Measurements from ENCODE around the gene SNAP91. TPM values are rescaled to one million over a fixed set of nuclear protein-coding genes. Genes with fewer than 3 reads are reported as not detected.

The SNAP91 gene
- polyA plus RNA-seq, 1 donor (not counting 4 experiments of a cell fraction or from before 2014, with no cell fraction given): not detected

DNA sequence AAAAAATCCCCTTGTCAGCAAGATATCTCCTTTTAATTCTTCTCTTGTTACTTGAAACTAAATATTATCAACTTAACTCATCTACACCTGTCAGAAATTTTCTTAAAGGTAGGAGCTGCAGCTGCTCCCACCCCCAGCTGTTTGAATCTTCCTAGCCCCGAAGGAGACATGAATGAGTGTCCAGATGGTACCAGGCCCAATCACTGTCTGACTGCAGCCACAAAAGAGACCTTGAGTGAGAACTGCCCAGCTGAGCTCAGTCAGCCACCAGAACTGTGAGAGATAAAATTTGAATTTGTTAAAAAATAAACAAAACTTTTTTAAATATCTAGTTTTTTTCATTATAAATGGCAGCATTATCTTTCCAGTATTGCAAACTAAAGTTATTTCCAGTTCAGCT lies 111.8 kb downstream of the SNAP91 start:
- H3K9ac ChIP-seq (ENCODE audit: control insufficient read depth, extremely low read depth, insufficient read depth, low read length): no peak overlapping the region
- dilution Hi-C loops (cut with MboI; ENCODE audit: extremely low pct_ligation_motif_present, low sequenced_read_pairs): no loop called here
- H4K20me1 ChIP-seq (ENCODE audit: control insufficient read depth, extremely low read depth, insufficient read depth, low read length): no peaks in the 10 kb centered on the region
- no peak overlapping the region for H2AFZ ChIP-seq (ENCODE audit: control insufficient read depth, low read length)
- H3K36me3 ChIP-seq (ENCODE audit: control insufficient read depth in 2 of 2, extremely low read depth in 1 of 2, insufficient read depth in 2 of 2, low read length in 2 of 2): no peaks in the 10 kb centered on the region
- H3K9me1 ChIP-seq (ENCODE audit: control insufficient read depth, extremely low read depth, insufficient read depth, low read length): no peaks in the 10 kb centered on the region
- H3K27ac ChIP-seq (ENCODE audit: control insufficient read depth, insufficient read depth, low read length): no peak overlapping the region
- H3K4me1 ChIP-seq (ENCODE audit: control insufficient read depth, extremely low read depth, insufficient read depth, low read length): no peaks in the 10 kb centered on the region
- TF ChIP-seq EZH2 (IDR thresholded peaks at IDR 0.05; ENCODE audit: low read length): no peak
- TF ChIP-seq, protein P1, sequence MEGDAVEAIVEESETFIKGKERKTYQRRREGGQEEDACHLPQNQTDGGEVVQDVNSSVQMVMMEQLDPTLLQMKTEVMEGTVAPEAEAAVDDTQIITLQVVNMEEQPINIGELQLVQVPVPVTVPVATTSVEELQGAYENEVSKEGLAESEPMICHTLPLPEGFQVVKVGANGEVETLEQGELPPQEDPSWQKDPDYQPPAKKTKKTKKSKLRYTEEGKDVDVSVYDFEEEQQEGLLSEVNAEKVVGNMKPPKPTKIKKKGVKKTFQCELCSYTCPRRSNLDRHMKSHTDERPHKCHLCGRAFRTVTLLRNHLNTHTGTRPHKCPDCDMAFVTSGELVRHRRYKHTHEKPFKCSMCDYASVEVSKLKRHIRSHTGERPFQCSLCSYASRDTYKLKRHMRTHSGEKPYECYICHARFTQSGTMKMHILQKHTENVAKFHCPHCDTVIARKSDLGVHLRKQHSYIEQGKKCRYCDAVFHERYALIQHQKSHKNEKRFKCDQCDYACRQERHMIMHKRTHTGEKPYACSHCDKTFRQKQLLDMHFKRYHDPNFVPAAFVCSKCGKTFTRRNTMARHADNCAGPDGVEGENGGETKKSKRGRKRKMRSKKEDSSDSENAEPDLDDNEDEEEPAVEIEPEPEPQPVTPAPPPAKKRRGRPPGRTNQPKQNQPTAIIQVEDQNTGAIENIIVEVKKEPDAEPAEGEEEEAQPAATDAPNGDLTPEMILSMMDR (optimal IDR thresholded peaks at IDR 0.05 in 1 of 3, IDR thresholded peaks at IDR 0.05 in 1 of 3, conservative IDR thresholded peaks at IDR 0.05 in 1 of 3; ENCODE audit: extremely low read depth in 1 of 3, insufficient read depth in 2 of 3, low read length in 3 of 3): no peak
- H3K79me2 ChIP-seq (ENCODE audit: control insufficient read depth, insufficient read depth, low read length): no peaks in the 10 kb centered on the region
- no peaks in the 10 kb centered on the region for H3K9me3 ChIP-seq (ENCODE audit: control insufficient read depth, low read depth, low read length)
- no peak overlapping the region for H3K4me3 ChIP-seq (ENCODE audit: control insufficient read depth in 2 of 3, extremely low read depth in 1 of 3, insufficient read depth in 2 of 3, low read depth in 1 of 3, low read length in 3 of 3)
- H3K27me3 ChIP-seq (ENCODE audit: control insufficient read depth, extremely low read depth, insufficient read depth, low read length): no peaks in the 10 kb centered on the region
- no peak overlapping the region for H3K4me2 ChIP-seq (ENCODE audit: control insufficient read depth, extremely low read depth, insufficient read depth, low read depth, low read length)
- DNase-seq (ENCODE audit: low read depth, low spot score) (no peak), FAIRE-seq (no peak)

DNA sequence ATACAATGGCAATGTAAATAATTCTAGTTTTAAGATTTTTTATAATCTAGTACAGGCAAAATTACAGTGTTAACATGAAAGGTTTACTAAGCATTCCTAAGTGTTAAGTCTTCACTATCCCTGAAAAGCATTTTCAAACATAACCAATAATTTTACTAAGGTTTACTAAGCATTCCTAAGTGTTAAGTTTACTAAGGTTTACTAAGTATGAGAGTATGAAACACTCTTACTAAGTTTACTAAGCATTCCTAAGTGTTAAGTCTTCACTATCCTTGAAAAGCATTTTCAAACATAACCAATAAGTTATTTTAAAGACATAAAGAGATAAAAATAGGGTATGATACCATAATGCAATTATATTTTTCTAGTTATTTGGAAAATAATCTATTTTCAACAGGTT lies 114.0 kb downstream of the SNAP91 start:
- no peaks in the 10 kb centered on the region for H3K36me3 ChIP-seq (ENCODE audit: control insufficient read depth in 2 of 2, extremely low read depth in 1 of 2, insufficient read depth in 2 of 2, low read length in 2 of 2)
- no peak overlapping the region for H3K4me3 ChIP-seq (ENCODE audit: control insufficient read depth in 2 of 3, extremely low read depth in 1 of 3, insufficient read depth in 2 of 3, low read depth in 1 of 3, low read length in 3 of 3)
- H3K79me2 ChIP-seq (ENCODE audit: control insufficient read depth, insufficient read depth, low read length): no peaks in the 10 kb centered on the region
- no peaks in the 10 kb centered on the region for H3K9me1 ChIP-seq (ENCODE audit: control insufficient read depth, extremely low read depth, insufficient read depth, low read length)
- H3K27ac ChIP-seq (ENCODE audit: control insufficient read depth, insufficient read depth, low read length): no peak overlapping the region
- no peaks in the 10 kb centered on the region for H4K20me1 ChIP-seq (ENCODE audit: control insufficient read depth, extremely low read depth, insufficient read depth, low read length)
- H3K9me3 ChIP-seq (ENCODE audit: control insufficient read depth, low read depth, low read length): no peaks in the 10 kb centered on the region
- no peak overlapping the region for H2AFZ ChIP-seq (ENCODE audit: control insufficient read depth, low read length)
- no peak overlapping the region for H3K9ac ChIP-seq (ENCODE audit: control insufficient read depth, extremely low read depth, insufficient read depth, low read length)
- no peak for TF ChIP-seq EZH2 (IDR thresholded peaks at IDR 0.05; ENCODE audit: low read length)
- TF ChIP-seq, protein P1 (optimal IDR thresholded peaks at IDR 0.05 in 1 of 3, IDR thresholded peaks at IDR 0.05 in 1 of 3, conservative IDR thresholded peaks at IDR 0.05 in 1 of 3; ENCODE audit: extremely low read depth in 1 of 3, insufficient read depth in 2 of 3, low read length in 3 of 3): no peak
- H3K4me1 ChIP-seq (ENCODE audit: control insufficient read depth, extremely low read depth, insufficient read depth, low read length): no peaks in the 10 kb centered on the region
- dilution Hi-C loops (cut with MboI; ENCODE audit: extremely low pct_ligation_motif_present, low sequenced_read_pairs): no loop called here
- H3K4me2 ChIP-seq (ENCODE audit: control insufficient read depth, extremely low read depth, insufficient read depth, low read depth, low read length): no peak overlapping the region
- H3K27me3 ChIP-seq (ENCODE audit: control insufficient read depth, extremely low read depth, insufficient read depth, low read length): no peaks in the 10 kb centered on the region
- no peak for FAIRE-seq
- no peak for DNase-seq (ENCODE audit: low read depth, low spot score)
